ENCODE results near the gene IL15RA.

DNA sequence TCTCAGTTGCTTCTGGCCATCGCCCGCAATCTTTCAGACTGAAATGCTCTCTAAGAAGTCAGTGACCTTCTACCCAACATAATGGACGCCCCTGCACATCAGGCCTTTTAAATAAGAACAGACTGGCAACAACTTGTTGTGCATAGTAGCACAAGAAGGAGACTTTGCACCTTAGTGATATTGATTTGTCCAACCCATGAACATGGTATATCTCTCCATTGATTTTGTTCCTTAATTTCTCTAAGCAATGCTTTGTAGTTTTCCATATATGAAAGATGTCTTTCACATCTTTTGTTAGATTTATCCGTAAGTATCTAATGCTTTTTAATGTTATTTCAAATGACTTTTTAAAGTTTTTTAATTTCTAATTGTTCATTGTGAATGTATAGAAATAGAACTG, 4.3 kb downstream of the IL15RA start:
- TF ChIP-seq, protein P1, sequence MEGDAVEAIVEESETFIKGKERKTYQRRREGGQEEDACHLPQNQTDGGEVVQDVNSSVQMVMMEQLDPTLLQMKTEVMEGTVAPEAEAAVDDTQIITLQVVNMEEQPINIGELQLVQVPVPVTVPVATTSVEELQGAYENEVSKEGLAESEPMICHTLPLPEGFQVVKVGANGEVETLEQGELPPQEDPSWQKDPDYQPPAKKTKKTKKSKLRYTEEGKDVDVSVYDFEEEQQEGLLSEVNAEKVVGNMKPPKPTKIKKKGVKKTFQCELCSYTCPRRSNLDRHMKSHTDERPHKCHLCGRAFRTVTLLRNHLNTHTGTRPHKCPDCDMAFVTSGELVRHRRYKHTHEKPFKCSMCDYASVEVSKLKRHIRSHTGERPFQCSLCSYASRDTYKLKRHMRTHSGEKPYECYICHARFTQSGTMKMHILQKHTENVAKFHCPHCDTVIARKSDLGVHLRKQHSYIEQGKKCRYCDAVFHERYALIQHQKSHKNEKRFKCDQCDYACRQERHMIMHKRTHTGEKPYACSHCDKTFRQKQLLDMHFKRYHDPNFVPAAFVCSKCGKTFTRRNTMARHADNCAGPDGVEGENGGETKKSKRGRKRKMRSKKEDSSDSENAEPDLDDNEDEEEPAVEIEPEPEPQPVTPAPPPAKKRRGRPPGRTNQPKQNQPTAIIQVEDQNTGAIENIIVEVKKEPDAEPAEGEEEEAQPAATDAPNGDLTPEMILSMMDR (IDR thresholded peaks at IDR 0.05 in 8 of 11, conservative IDR thresholded peaks at IDR 0.05 in 3 of 11), result no peak
- TF ChIP-seq POLR2A (IDR thresholded peaks at IDR 0.05), result no peak
- no peak for TF ChIP-seq POLR2AphosphoS5 (IDR thresholded peaks at IDR 0.05)
